Adrenal gland (tissue), 5 donors: Measurements from ENCODE around the gene ACER3.

Experiments
- POLR2A ChIP-seq, 2 donors: fragments of 450-650 bp; IDR thresholded peaks; one replicate each; pipeline ENCODE4 v1.6.1; 2017; ENCODE audit warnings: antibody characterized with exemption in 2 of 2, mild to moderate bottlenecking in 2 of 2, moderate library complexity in 1 of 2
- TF ChIP-seq, protein P1 (sequence below), 6 experiments: fragments of 450-650 bp in 4 of 6; fragments of 200-600 bp in 2 of 6; sonication (generic) in 1 of 6; IDR thresholded peaks; 1 replicate in 5 of 6; 2 replicates in 1 of 6; pipeline versions ENCODE4 v1.5.1 to v1.8.0; 2016 to 2021; ENCODE audit warnings: antibody characterized with exemption in 6 of 6, mild to moderate bottlenecking in 2 of 6, moderate library complexity in 1 of 6
- donor health status: DM: no; HTN: no; CAD: no.

- TF ChIP-seq, protein P1, sequence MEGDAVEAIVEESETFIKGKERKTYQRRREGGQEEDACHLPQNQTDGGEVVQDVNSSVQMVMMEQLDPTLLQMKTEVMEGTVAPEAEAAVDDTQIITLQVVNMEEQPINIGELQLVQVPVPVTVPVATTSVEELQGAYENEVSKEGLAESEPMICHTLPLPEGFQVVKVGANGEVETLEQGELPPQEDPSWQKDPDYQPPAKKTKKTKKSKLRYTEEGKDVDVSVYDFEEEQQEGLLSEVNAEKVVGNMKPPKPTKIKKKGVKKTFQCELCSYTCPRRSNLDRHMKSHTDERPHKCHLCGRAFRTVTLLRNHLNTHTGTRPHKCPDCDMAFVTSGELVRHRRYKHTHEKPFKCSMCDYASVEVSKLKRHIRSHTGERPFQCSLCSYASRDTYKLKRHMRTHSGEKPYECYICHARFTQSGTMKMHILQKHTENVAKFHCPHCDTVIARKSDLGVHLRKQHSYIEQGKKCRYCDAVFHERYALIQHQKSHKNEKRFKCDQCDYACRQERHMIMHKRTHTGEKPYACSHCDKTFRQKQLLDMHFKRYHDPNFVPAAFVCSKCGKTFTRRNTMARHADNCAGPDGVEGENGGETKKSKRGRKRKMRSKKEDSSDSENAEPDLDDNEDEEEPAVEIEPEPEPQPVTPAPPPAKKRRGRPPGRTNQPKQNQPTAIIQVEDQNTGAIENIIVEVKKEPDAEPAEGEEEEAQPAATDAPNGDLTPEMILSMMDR (IDR thresholded peaks at IDR 0.05): no peak
- TF ChIP-seq POLR2A (IDR thresholded peaks at IDR 0.05): no peak
These were observed 142.1 kb downstream of the ACER3 start for GRCh38 chr11:77002776-77003175.
